Measurements from ENCODE around the gene SYNE4. TPM values are rescaled to one million over a fixed set of nuclear protein-coding genes. Genes with fewer than 3 reads are reported as not detected.

The SYNE4 gene
- total RNA-seq, 2 experiments from 2014 or later, result 2.7 to 4.5 TPM

DNA sequence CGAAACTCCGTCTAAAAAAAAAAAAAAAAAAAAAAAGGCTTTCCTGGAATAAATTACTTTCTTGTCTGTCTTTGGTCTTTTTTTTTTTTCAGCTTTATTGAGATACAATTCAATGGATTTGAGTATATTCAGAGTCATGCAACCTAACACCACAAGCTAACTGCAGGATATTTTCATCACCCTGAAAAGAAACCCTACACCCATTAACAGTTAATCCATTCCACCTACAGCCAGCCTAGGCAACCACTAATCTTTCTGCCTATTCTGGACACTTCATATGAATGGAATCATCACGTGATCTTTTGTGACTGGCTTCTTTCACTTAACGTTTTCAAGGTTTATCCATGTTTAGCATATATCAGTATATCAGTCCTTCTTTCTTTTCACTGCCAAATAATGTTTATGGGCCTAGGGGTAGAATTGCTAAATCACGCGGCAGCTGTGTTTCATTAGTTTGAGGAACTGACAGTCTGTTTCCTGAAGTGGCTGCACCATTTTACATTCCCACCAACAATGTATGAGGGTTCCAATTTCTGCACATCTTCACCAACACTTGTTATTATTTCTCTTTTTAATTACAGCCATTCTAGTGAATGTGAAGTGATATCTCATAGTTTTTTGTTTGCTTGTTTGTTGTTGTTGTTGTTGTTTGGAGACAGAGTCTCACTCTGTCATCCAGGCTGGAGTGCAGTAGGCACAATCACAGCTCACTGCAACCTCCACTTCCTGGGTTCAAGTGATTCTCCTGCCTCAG, 52.6 kb downstream of the SYNE4 start:
- Histone ChIP-seq H3K4me3 (ENCODE audit: low read depth, low read length, poor library complexity, severe bottlenecking) (no peak overlapping the region), H3K4me2 (ENCODE audit: low read length) (no peak overlapping the region), H2AFZ (ENCODE audit: low read length) (no peak overlapping the region), H4K20me1 (ENCODE audit: insufficient read depth, low read length) (no peaks in the 10 kb centered on the region), H3K4me1 (ENCODE audit: insufficient read depth, low read length, poor library complexity, severe bottlenecking) (peaks cover 14% of the 10 kb centered on the region), H3K27ac (ENCODE audit: low read depth, low read length, poor library complexity, severe bottlenecking) (no peak overlapping the region), H3K9me2 (ENCODE audit: insufficient read depth, low read length) (no peaks in the 10 kb centered on the region), H3K9me3 (ENCODE audit: low read length) (no peaks in the 10 kb centered on the region), H3K36me3 (ENCODE audit: insufficient read depth, low read length) (no peaks in the 10 kb centered on the region), H3K79me2 (ENCODE audit: insufficient read depth, low read depth, low read length) (no peaks in the 10 kb centered on the region)
- POLR2A ChIA-PET, result interaction anchor here (0.6 kb wide), 1 partner anchor 252 kb away, joined by 4 read pairs; no protein-coding TSS in a partner anchor
- no TSS peak for BruUV-seq (replicated peaks)
- TF ChIP-seq EZH2phosphoT487 (IDR thresholded peaks at IDR 0.05; ENCODE audit: borderline replicate concordance, low read depth, low read length) (no peak), CTCF (conservative IDR thresholded peaks at IDR 0.05; ENCODE audit: low read length) (no peak)
- intact Hi-C loops (cut with micrococcal nuclease; ENCODE audit: unreplicated experiment), result no loop called here
- no peak for DNase-seq (ENCODE audit: low spot score)
- CTCF ChIA-PET (ENCODE audit: unreplicated experiment), result no interaction called here

Small RNAs within 50 kb of the gene (small RNA-seq; reads per million reads assigned to genes)
- not detected for gene AF038458.1

Other genes starting within 250 kb of the SYNE4 start
- 15.1 and 21.3 TPM in 2 replicates for gene ARHGAP33, start 233.2 kb downstream of the SYNE4 start, total RNA-seq (2014; rRNA removed; shearing (Covaris generic))
- gene ARHGAP33, start 233.2 kb downstream of the SYNE4 start, total RNA-seq (2022), result 94.6 and 130 TPM in 2 replicates
- gene PRODH2, start 196.0 kb downstream of the SYNE4 start, total RNA-seq (2014; rRNA removed; shearing (Covaris generic)), result not detected in 2 replicates
- gene PRODH2, start 196.0 kb downstream of the SYNE4 start, total RNA-seq (2022), result not detected in 2 replicates
- gene NPHS1, start 156.3 kb downstream of the SYNE4 start, total RNA-seq (2014; rRNA removed; shearing (Covaris generic)), result not detected in 2 replicates
- not detected in 2 replicates for gene NPHS1, start 156.3 kb downstream of the SYNE4 start, total RNA-seq (2022)
- gene KIRREL2, start 151.9 kb downstream of the SYNE4 start, total RNA-seq (2014; rRNA removed; shearing (Covaris generic)), result 0.95 and 1.4 TPM in 2 replicates
- 2.0 and 2.2 TPM in 2 replicates for gene KIRREL2, start 151.9 kb downstream of the SYNE4 start, total RNA-seq (2022)
- gene APLP1, start 140.2 kb downstream of the SYNE4 start, total RNA-seq (2014; rRNA removed; shearing (Covaris generic)), result 0.13 TPM in 1 of 2 replicates, not detected in the other
- gene APLP1, start 140.2 kb downstream of the SYNE4 start, total RNA-seq (2022), result 0.70 and 1.2 TPM in 2 replicates
- 48.6 and 57.4 TPM in 2 replicates for gene NFKBID, start 108.3 kb downstream of the SYNE4 start, total RNA-seq (2014; rRNA removed; shearing (Covaris generic))
- gene NFKBID, start 108.3 kb downstream of the SYNE4 start, total RNA-seq (2022), result 40.5 and 42.6 TPM in 2 replicates
- 8.1 and 15.0 TPM in 2 replicates for gene HCST, start 106.3 kb downstream of the SYNE4 start, total RNA-seq (2014; rRNA removed; shearing (Covaris generic))
- gene HCST, start 106.3 kb downstream of the SYNE4 start, total RNA-seq (2022), result 25.2 and 36.0 TPM in 2 replicates
- not detected in 2 replicates for gene TYROBP, start 100.5 kb downstream of the SYNE4 start, total RNA-seq (2014; rRNA removed; shearing (Covaris generic))
- not detected in 2 replicates for gene TYROBP, start 100.5 kb downstream of the SYNE4 start, total RNA-seq (2022)
- 2.8 and 3.1 TPM in 2 replicates for gene LRFN3, start 72.4 kb downstream of the SYNE4 start, total RNA-seq (2014; rRNA removed; shearing (Covaris generic))
- 3.4 and 6.0 TPM in 2 replicates for gene LRFN3, start 72.4 kb downstream of the SYNE4 start, total RNA-seq (2022)
- gene SDHAF1, start 13.6 kb downstream of the SYNE4 start, total RNA-seq (2014; rRNA removed; shearing (Covaris generic)), result 52.6 and 60.9 TPM in 2 replicates
- gene SDHAF1, start 13.6 kb downstream of the SYNE4 start, total RNA-seq (2022), result 24.2 and 26.1 TPM in 2 replicates
- gene ALKBH6, start 5.4 kb upstream of the SYNE4 start, total RNA-seq (2014; rRNA removed; shearing (Covaris generic)), result 19.5 and 29.0 TPM in 2 replicates
- 28.7 and 38.2 TPM in 2 replicates for gene ALKBH6, start 5.4 kb upstream of the SYNE4 start, total RNA-seq (2022)
- gene CLIP3, start 24.1 kb upstream of the SYNE4 start, total RNA-seq (2014; rRNA removed; shearing (Covaris generic)), result 0.66 TPM in 1 of 2 replicates, not detected in the other
- 2.4 and 2.6 TPM in 2 replicates for gene CLIP3, start 24.1 kb upstream of the SYNE4 start, total RNA-seq (2022)
- 4.9 and 7.3 TPM in 2 replicates for gene THAP8, start 45.5 kb upstream of the SYNE4 start, total RNA-seq (2014; rRNA removed; shearing (Covaris generic))
- 7.3 and 7.5 TPM in 2 replicates for gene THAP8, start 45.5 kb upstream of the SYNE4 start, total RNA-seq (2022)
- 39.0 and 44.5 TPM in 2 replicates for gene WDR62, start 46.1 kb upstream of the SYNE4 start, total RNA-seq (2014; rRNA removed; shearing (Covaris generic))
- gene WDR62, start 46.1 kb upstream of the SYNE4 start, total RNA-seq (2022), result 60.2 and 65.4 TPM in 2 replicates
- not detected in 2 replicates for gene OVOL3, start 102.3 kb upstream of the SYNE4 start, total RNA-seq (2014; rRNA removed; shearing (Covaris generic))
- not detected in 2 replicates for gene OVOL3, start 102.3 kb upstream of the SYNE4 start, total RNA-seq (2022)
- gene POLR2I, start 106.1 kb upstream of the SYNE4 start, total RNA-seq (2014; rRNA removed; shearing (Covaris generic)), result 149 and 151 TPM in 2 replicates
- gene POLR2I, start 106.1 kb upstream of the SYNE4 start, total RNA-seq (2022), result 76.0 and 78.6 TPM in 2 replicates
- 198 and 200 TPM in 2 replicates for gene TBCB, start 106.7 kb upstream of the SYNE4 start, total RNA-seq (2014; rRNA removed; shearing (Covaris generic))
- gene TBCB, start 106.7 kb upstream of the SYNE4 start, total RNA-seq (2022), result 133 and 136 TPM in 2 replicates
- gene CAPNS1, start 131.3 kb upstream of the SYNE4 start, total RNA-seq (2014; rRNA removed; shearing (Covaris generic)), result 125 and 166 TPM in 2 replicates
- gene CAPNS1, start 131.3 kb upstream of the SYNE4 start, total RNA-seq (2022), result 337 and 339 TPM in 2 replicates
- not detected in 2 replicates for gene COX7A1, start 143.6 kb upstream of the SYNE4 start, total RNA-seq (2014; rRNA removed; shearing (Covaris generic))
- gene COX7A1, start 143.6 kb upstream of the SYNE4 start, total RNA-seq (2022), result not detected in 2 replicates
- 2.1 and 2.8 TPM in 2 replicates for gene ZNF565, start 205.9 kb upstream of the SYNE4 start, total RNA-seq (2014; rRNA removed; shearing (Covaris generic))
- 3.2 and 4.0 TPM in 2 replicates for gene ZNF565, start 205.9 kb upstream of the SYNE4 start, total RNA-seq (2022)
- gene ZNF146, start 206.3 kb upstream of the SYNE4 start, total RNA-seq (2014; rRNA removed; shearing (Covaris generic)), result 67.4 and 69.4 TPM in 2 replicates
- 85.1 and 86.3 TPM in 2 replicates for gene ZNF146, start 206.3 kb upstream of the SYNE4 start, total RNA-seq (2022)